HEK293 (cell line): Measurements from ENCODE around the gene RIC8A.

Experiments
- CTCF ChIA-PET: fragments of 350-600 bp; formaldehyde crosslinking; extraction: SDS; loops from one replicate; lab custom pipeline; 2021; ENCODE audit warnings: antibody characterized with exemption; lab: Yijun Ruan, JAX
- POLR2A ChIA-PET: fragments of 300-600 bp; formaldehyde crosslinking; extraction: SDS; loops from one replicate; lab custom pipeline; 2020; ENCODE audit warnings: antibody characterized with exemption, inconsistent platforms; lab: Yijun Ruan, JAX
- H3K27ac ChIP-seq: fragments of 200-500 bp; sonication (Bioruptor generic); 2 replicates; pipeline ENCODE4 v1.5.1; 2014; ENCODE audit warnings: low read depth, low read length, control low read depth, inconsistent platforms; ENCODE audit errors: extremely low read depth
- H3K36me3 ChIP-seq, 2 experiments: fragments of 200-500 bp in 1 of 2; sonication (Bioruptor generic) in 1 of 2; 1 replicate in 1 of 2; 2 replicates in 1 of 2; pipeline ENCODE4 v1.5.1; 2014 to 2017; ENCODE audit warnings: inconsistent platforms in 2 of 2, low read length in 2 of 2; ENCODE audit not compliant: control insufficient read depth in 2 of 2, insufficient read depth in 1 of 2
- H3K4me1 ChIP-seq: fragments of 200-500 bp; sonication (Bioruptor generic); 2 replicates; pipeline ENCODE4 v1.5.1; 2014; ENCODE audit warnings: mild to moderate bottlenecking, low read length, inconsistent platforms; ENCODE audit not compliant: control insufficient read depth, insufficient read depth
- H3K4me3 ChIP-seq: 2 replicates; pipeline ENCODE4 v1.5.1; 2011; ENCODE audit warnings: low read depth, mild to moderate bottlenecking, control low read depth, low read length, moderate library complexity
- H3K9me3 ChIP-seq: fragments of 200-500 bp; sonication (Bioruptor generic); 2 replicates; pipeline ENCODE4 v1.5.1; 2014; ENCODE audit warnings: low read depth, low read length, inconsistent platforms; ENCODE audit not compliant: control insufficient read depth, insufficient read depth
- OVOL3 ChIP-seq: fragments of 450-650 bp; formaldehyde crosslinking; IDR thresholded peaks from 2 replicates; pipeline ENCODE4 v1.5.1; 2016; ENCODE audit warnings: missing biosample characterization, missing genetic modification characterization
- SCRT2 ChIP-seq: fragments of 450-650 bp; formaldehyde crosslinking; IDR thresholded peaks from 2 replicates; pipeline ENCODE4 v1.5.1; 2016; ENCODE audit warnings: missing biosample characterization, missing genetic modification characterization
- SP3 ChIP-seq: fragments of 450-650 bp; formaldehyde crosslinking; IDR thresholded peaks from 2 replicates; pipeline ENCODE4 v1.5.1; 2016; ENCODE audit warnings: missing biosample characterization, missing genetic modification characterization
- ZBTB8A ChIP-seq: fragments of 450-650 bp; formaldehyde crosslinking; IDR thresholded peaks from 2 replicates; pipeline ENCODE4 v1.5.1; 2016; ENCODE audit warnings: missing biosample characterization, missing genetic modification characterization
- ZNF175 ChIP-seq: fragments of 450-650 bp; formaldehyde crosslinking; IDR thresholded peaks from 2 replicates; pipeline ENCODE4 v1.5.1; 2016; ENCODE audit warnings: missing biosample characterization, missing genetic modification characterization
- ZNF184 ChIP-seq: fragments of 450-650 bp; IDR thresholded peaks from 2 replicates; pipeline ENCODE4 v1.5.1; 2018; ENCODE audit warnings: missing biosample characterization, mild to moderate bottlenecking, missing genetic modification characterization
- ZNF530 ChIP-seq: fragments of 450-650 bp; formaldehyde crosslinking; IDR thresholded peaks from 2 replicates; pipeline ENCODE4 v1.5.1; 2016; ENCODE audit warnings: low read depth, missing biosample characterization, missing genetic modification characterization
- ZNF549 ChIP-seq: fragments of 450-650 bp; IDR thresholded peaks from 2 replicates; pipeline ENCODE4 v1.5.1; 2018; ENCODE audit warnings: missing biosample characterization, missing genetic modification characterization, mild to moderate bottlenecking, inconsistent platforms, moderate library complexity
- ZNF596 ChIP-seq: fragments of 450-650 bp; IDR thresholded peaks from 2 replicates; pipeline ENCODE4 v1.5.0; 2018; ENCODE audit warnings: missing biosample characterization, mild to moderate bottlenecking, missing genetic modification characterization, moderate library complexity
- ZNF776 ChIP-seq: fragments of 450-650 bp; formaldehyde crosslinking; IDR thresholded peaks from 2 replicates; pipeline ENCODE4 v1.5.0; 2017; ENCODE audit warnings: missing biosample characterization, missing genetic modification characterization, borderline replicate concordance
- ZNF837 ChIP-seq: fragments of 450-650 bp; formaldehyde crosslinking; IDR thresholded peaks from 2 replicates; pipeline ENCODE4 v1.5.1; 2016; ENCODE audit warnings: missing biosample characterization, missing genetic modification characterization
- TF ChIP-seq, protein P1 (sequence below): fragments of 450-650 bp; formaldehyde crosslinking; IDR thresholded peaks from 2 replicates; pipeline ENCODE4 v1.5.1; 2016; ENCODE audit warnings: missing biosample characterization, missing genetic modification characterization
- TF ChIP-seq, protein P2 (sequence below): fragments of 450-650 bp; formaldehyde crosslinking; IDR thresholded peaks from 2 replicates; pipeline ENCODE4 v1.5.1; 2016; ENCODE audit warnings: missing biosample characterization, missing genetic modification characterization
- TF ChIP-seq, protein P3 (sequence below): fragments of 450-650 bp; formaldehyde crosslinking; IDR thresholded peaks from 2 replicates; pipeline ENCODE4 v1.5.1; 2016; ENCODE audit warnings: missing biosample characterization, missing genetic modification characterization
- TF ChIP-seq, protein P4 (sequence below): sonication (generic); formaldehyde crosslinking; IDR thresholded peaks from 2 replicates; pipeline ENCODE4 v1.8.1; 2022; ENCODE audit warnings: mild to moderate bottlenecking, moderate library complexity, missing genetic modification reagents
- TF ChIP-seq, protein P5 (sequence below): fragments of 450-650 bp; formaldehyde crosslinking; conservative IDR thresholded peaks from 2 replicates; pipeline ENCODE4 v1.5.1; 2016; ENCODE audit warnings: low read depth, missing biosample characterization, missing genetic modification characterization
- TF ChIP-seq, protein P6 (sequence below): fragments of 450-650 bp; IDR thresholded peaks from 2 replicates; pipeline ENCODE4 v1.5.1; 2018; ENCODE audit warnings: missing biosample characterization, mild to moderate bottlenecking, missing genetic modification characterization

Gene RIC8A

DNA sequence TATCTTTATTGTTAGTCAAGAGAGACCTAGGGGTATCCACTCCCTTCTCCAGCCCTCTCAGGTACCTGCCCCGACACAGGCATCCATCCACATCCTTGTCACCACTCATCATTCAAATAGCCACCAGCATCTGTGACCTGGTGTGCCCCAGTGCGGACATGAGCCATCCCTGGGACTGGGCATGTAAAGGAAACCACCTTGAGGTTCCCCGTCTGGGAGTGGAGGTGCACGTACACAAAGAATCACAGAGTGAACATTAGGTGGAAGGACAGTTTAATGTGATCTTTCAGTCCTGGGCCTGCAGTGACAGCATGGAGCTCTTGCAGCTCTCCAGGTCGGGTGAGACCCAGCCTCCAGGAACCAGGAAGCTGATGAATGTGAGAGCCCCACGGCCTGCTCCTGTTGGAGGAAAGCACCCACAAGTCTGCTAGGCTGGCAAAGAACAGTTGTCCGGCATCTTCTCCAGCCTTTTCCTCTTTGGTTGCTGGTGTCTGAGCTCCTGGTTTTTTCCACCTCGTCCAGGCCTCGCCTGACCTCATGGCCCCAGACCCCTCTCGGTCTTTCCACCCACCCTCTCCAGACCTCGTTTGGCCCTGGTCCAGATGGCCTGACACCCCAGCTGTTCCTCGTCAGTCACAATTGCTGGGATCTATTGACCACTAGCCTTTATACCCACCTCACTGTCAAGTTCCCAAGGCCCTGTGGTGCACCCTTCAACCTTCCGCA, 45.8 kb downstream of the RIC8A start:
- CTCF ChIA-PET, result interaction anchor here (0.7 to 1.2 kb wide), 3 partner anchors 16 to 195 kb away, joined by 3 to 4 read pairs (median 4); no protein-coding TSS in a partner anchor
- Histone ChIP-seq H3K36me3 (peaks cover 0 to 54% of the 10 kb centered on the region in 2 experiments; a peak in 1 of 3 replicates), H3K4me1 (no peaks in the 10 kb centered on the region)
- POLR2A ChIA-PET, result no interaction called here
- no peak for TF ChIP-seq ZNF549
- TF ChIP-seq, protein P1, sequence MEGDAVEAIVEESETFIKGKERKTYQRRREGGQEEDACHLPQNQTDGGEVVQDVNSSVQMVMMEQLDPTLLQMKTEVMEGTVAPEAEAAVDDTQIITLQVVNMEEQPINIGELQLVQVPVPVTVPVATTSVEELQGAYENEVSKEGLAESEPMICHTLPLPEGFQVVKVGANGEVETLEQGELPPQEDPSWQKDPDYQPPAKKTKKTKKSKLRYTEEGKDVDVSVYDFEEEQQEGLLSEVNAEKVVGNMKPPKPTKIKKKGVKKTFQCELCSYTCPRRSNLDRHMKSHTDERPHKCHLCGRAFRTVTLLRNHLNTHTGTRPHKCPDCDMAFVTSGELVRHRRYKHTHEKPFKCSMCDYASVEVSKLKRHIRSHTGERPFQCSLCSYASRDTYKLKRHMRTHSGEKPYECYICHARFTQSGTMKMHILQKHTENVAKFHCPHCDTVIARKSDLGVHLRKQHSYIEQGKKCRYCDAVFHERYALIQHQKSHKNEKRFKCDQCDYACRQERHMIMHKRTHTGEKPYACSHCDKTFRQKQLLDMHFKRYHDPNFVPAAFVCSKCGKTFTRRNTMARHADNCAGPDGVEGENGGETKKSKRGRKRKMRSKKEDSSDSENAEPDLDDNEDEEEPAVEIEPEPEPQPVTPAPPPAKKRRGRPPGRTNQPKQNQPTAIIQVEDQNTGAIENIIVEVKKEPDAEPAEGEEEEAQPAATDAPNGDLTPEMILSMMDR (tag by site-specific recombination), result no peak
- TF ChIP-seq, protein P2, sequence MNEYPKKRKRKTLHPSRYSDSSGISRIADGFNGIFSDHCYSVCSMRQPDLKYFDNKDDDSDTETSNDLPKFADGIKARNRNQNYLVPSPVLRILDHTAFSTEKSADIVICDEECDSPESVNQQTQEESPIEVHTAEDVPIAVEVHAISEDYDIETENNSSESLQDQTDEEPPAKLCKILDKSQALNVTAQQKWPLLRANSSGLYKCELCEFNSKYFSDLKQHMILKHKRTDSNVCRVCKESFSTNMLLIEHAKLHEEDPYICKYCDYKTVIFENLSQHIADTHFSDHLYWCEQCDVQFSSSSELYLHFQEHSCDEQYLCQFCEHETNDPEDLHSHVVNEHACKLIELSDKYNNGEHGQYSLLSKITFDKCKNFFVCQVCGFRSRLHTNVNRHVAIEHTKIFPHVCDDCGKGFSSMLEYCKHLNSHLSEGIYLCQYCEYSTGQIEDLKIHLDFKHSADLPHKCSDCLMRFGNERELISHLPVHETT (tag by site-specific recombination), result no peak
- TF ChIP-seq ZNF596 (tag by site-specific recombination), result no peak
- no peak for TF ChIP-seq ZBTB8A
- no peak for TF ChIP-seq SP3 (tag by site-specific recombination)
- TF ChIP-seq, protein P3, sequence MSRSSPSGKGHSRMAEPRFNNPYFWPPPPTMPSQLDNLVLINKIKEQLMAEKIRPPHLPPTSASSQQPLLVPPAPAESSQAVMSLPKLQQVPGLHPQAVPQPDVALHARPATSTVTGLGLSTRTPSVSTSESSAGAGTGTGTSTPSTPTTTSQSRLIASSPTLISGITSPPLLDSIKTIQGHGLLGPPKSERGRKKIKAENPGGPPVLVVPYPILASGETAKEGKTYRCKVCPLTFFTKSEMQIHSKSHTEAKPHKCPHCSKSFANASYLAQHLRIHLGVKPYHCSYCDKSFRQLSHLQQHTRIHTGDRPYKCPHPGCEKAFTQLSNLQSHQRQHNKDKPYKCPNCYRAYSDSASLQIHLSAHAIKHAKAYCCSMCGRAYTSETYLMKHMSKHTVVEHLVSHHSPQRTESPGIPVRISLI (tag by site-specific recombination), result no peak
- no peak for TF ChIP-seq ZNF776 (tag by site-specific recombination)
- TF ChIP-seq OVOL3 (tag by site-specific recombination), result no peak
- TF ChIP-seq SCRT2, result no peak
- TF ChIP-seq, protein P4, sequence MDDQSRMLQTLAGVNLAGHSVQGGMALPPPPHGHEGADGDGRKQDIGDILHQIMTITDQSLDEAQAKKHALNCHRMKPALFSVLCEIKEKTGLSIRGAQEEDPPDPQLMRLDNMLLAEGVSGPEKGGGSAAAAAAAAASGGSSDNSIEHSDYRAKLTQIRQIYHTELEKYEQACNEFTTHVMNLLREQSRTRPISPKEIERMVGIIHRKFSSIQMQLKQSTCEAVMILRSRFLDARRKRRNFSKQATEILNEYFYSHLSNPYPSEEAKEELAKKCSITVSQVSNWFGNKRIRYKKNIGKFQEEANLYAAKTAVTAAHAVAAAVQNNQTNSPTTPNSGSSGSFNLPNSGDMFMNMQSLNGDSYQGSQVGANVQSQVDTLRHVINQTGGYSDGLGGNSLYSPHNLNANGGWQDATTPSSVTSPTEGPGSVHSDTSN (CRISPR knock-in tag), result no peak
- TF ChIP-seq ZNF837 (tag by site-specific recombination), result no peak
- TF ChIP-seq, all 188 proteins: peak for 0
- H3K4me3 ChIP-seq, result no peak overlapping the region
- no peaks in the 10 kb centered on the region for H3K9me3 ChIP-seq
- H3K27ac ChIP-seq, result no peak overlapping the region

DNA sequence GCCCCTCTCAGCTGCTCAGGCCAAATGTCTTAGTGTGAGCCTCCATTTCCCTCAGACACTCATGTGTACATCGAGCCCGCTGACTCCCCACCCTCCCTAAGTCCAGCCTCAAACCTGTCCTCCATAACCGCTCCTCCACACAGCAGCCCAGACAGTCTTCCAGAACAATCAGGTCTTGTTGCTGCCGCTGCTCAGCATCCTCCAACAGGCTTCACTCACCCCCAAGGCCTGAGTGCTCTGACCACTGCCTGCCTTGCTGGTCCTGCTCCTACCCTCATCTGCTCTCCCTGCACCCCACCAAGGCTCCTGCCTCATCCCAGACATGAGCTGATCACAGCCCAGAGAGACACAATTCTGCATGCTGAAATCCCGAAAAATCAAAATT, 46.4 kb downstream of the RIC8A start:
- Histone ChIP-seq H3K27ac (no peak overlapping the region), H3K9me3 (no peaks in the 10 kb centered on the region), H3K36me3 (peaks cover 0 to 48% of the 10 kb centered on the region in 2 experiments; a peak in 1 of 3 replicates), H3K4me1 (no peaks in the 10 kb centered on the region), H3K4me3 (no peak overlapping the region)
- CTCF ChIA-PET, result interaction anchor here (0.6 to 1.2 kb wide), 4 partner anchors 16 to 195 kb away, joined by 3 to 4 read pairs (median 4); no protein-coding TSS in a partner anchor
- TF ChIP-seq, protein P5, sequence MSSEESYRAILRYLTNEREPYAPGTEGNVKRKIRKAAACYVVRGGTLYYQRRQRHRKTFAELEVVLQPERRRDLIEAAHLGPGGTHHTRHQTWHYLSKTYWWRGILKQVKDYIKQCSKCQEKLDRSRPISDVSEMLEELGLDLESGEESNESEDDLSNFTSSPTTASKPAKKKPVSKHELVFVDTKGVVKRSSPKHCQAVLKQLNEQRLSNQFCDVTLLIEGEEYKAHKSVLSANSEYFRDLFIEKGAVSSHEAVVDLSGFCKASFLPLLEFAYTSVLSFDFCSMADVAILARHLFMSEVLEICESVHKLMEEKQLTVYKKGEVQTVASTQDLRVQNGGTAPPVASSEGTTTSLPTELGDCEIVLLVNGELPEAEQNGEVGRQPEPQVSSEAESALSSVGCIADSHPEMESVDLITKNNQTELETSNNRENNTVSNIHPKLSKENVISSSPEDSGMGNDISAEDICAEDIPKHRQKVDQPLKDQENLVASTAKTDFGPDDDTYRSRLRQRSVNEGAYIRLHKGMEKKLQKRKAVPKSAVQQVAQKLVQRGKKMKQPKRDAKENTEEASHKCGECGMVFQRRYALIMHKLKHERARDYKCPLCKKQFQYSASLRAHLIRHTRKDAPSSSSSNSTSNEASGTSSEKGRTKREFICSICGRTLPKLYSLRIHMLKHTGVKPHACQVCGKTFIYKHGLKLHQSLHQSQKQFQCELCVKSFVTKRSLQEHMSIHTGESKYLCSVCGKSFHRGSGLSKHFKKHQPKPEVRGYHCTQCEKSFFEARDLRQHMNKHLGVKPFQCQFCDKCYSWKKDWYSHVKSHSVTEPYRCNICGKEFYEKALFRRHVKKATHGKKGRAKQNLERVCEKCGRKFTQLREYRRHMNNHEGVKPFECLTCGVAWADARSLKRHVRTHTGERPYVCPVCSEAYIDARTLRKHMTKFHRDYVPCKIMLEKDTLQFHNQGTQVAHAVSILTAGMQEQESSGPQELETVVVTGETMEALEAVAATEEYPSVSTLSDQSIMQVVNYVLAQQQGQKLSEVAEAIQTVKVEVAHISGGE (tag by site-specific recombination), result no peak
- TF ChIP-seq ZNF530 (tag by site-specific recombination) (no peak), ZNF175 (tag by site-specific recombination) (no peak), ZNF184 (tag by site-specific recombination) (no peak)
- TF ChIP-seq, protein P6, sequence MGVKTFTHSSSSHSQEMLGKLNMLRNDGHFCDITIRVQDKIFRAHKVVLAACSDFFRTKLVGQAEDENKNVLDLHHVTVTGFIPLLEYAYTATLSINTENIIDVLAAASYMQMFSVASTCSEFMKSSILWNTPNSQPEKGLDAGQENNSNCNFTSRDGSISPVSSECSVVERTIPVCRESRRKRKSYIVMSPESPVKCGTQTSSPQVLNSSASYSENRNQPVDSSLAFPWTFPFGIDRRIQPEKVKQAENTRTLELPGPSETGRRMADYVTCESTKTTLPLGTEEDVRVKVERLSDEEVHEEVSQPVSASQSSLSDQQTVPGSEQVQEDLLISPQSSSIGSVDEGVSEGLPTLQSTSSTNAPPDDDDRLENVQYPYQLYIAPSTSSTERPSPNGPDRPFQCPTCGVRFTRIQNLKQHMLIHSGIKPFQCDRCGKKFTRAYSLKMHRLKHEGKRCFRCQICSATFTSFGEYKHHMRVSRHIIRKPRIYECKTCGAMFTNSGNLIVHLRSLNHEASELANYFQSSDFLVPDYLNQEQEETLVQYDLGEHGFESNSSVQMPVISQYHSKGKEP (tag by site-specific recombination), result no peak
- POLR2A ChIA-PET, result interaction anchor here (1.6 kb wide), 1 partner anchor 46 kb away, joined by 5 read pairs; the partner anchor contains the start of genes BET1L and RIC8A
